Prostate gland (tissue), 2 donors: ENCODE data around the gene AP1G2. TPM values are rescaled to one million over a fixed set of nuclear protein-coding genes. Genes with fewer than 3 reads are reported as not detected.
A peak's percentile ranks its signal among the peaks of the same experiment; 100 is the strongest.

Experiments used
- DNase-seq: peaks from one replicate; pipeline ENCODE4 v3.0.0-alpha.2; 2019; ENCODE audit warnings: low spot score
- H3K27ac ChIP-seq, 2 donors: fragments of 200-600 bp; sonication (generic); 2 replicates each; pipeline ENCODE4 v1.5.1; 2017 to 2019
- H3K27me3 ChIP-seq: fragments of 200-600 bp; sonication (generic); replicated peaks from 2 replicates; pipeline ENCODE4 v1.5.1; 2019; ENCODE audit not compliant: insufficient read depth
- H3K36me3 ChIP-seq, 2 donors: fragments of 200-600 bp; sonication (generic); 1 replicate in 1 of 2; 2 replicates in 1 of 2; pipeline versions ENCODE4 v1.5.1 to v1.8.1; 2017 to 2019
- H3K4me1 ChIP-seq: fragments of 200-600 bp; sonication (generic); replicated peaks from 2 replicates; pipeline ENCODE4 v1.5.1; 2019
- H3K4me3 ChIP-seq, 2 donors: fragments of 200-600 bp; sonication (generic); 2 replicates each; pipeline ENCODE4 v1.5.1; 2017 to 2019
- H3K9me3 ChIP-seq: fragments of 200-600 bp; sonication (generic); 2 replicates; pipeline ENCODE4 v1.5.1; 2017
- POLR2A ChIP-seq: fragments of 450-650 bp; IDR thresholded peaks from one replicate; pipeline ENCODE4 v1.6.1; 2016; ENCODE audit warnings: antibody characterized with exemption, mild to moderate bottlenecking
- POLR2AphosphoS5 ChIP-seq: sonication (generic); formaldehyde crosslinking; IDR thresholded peaks from one replicate; pipeline ENCODE4 v1.6.1; 2017; ENCODE audit warnings: antibody characterized with exemption
- WGBS: methylation state at CpG from one replicate; pipeline ENCODE4 v1.1.5; 2018; 5-methylcytosine and 5-hydroxymethylcytosine counted together
- intact Hi-C: fragments of 100-400 bp; cut with DNase I; formaldehyde crosslinking; loops from one replicate; pipeline ENCODE4 v1.14.2; 2022
- total RNA-seq, 2 donors: library from RNA; depleted of rRNA; stranded (reverse); fragments of >200 nt; gene quantifications; one replicate each; pipeline ENCODE4 v1.1.0, GENCODE V29; 2016
- TF ChIP-seq, protein P1 (sequence below), 4 experiments: fragments of 200-600 bp in 2 of 4; fragments of 450-650 bp in 2 of 4; sonication (generic) in 2 of 4; IDR thresholded peaks; 1 replicate in 3 of 4; 2 replicates in 1 of 4; pipeline ENCODE4 v1.5.1; 2016 to 2019; ENCODE audit warnings: antibody characterized with exemption in 4 of 4, mild to moderate bottlenecking in 2 of 4, moderate library complexity in 2 of 4

AP1G2 gene
- total RNA-seq, 2 donors from 2014 or later = 95.3 to 134 TPM

DNA sequence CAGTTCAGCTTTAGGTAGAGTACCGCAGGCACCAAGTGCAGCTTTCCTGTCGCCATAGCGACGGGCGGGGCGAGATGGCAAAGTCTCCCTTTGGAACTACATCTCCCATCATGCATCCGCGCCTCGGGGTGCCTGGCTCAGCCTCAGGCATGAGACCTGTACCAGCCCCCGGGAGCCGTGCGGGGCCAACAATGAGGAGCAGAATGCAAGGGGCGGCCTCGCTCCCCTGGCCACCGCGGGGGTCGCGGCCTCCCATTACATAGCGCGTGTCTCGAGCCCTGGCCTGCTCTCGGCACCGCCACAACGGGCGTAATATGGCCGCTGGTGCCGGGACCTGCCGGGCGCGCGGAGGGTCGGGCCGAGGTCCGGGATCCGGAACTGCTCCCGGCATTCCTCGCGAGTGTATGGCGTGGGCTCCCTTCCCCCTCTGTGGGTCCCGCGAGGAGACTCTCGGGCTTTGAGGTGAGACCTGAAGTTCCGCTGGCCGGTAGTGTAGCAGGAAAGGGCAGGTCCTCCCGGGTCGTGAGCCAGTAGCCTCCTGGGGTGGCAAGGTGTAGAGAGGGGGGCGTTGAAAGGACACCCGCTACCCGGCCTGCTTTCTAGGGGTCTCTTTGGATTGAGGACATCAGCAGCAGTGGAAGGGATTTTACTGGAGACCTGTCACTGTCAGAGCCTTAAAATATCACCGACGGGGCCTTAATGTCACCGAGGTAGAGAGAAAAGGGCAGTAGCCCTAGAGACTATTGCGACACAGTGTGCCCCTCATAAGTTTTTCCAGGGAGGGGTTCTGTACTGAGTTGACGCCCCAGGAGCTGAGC is 11.5 kb downstream of the AP1G2 start, which contains the start of gene THTPA:
Gene THTPA (plus strand): TSS at position 390 of the 818 bp plus-strand sequence. CDS start 487 bp downstream, outside the sequence.
- Histone ChIP-seq H3K4me1 (peaks cover 6% of the 10 kb centered on the region), H3K4me3 (peak within 1 kb of the TSS; percentile 71 to 84), H3K9me3 (no peaks in the 10 kb centered on the region), H3K27ac (peak within 1 kb of the TSS; percentile 89 to 90), H3K36me3 (no peaks in the 10 kb centered on the region), H3K27me3 (no peaks in the 10 kb centered on the region)
- peak; percentile 93 for DNase-seq
- under 1% methylated on average over 49 of the region's 54 CpGs for WGBS
- TF ChIP-seq POLR2A (peak; percentile 41), POLR2AphosphoS5 (peak; percentile 86)
- TF ChIP-seq, protein P1, sequence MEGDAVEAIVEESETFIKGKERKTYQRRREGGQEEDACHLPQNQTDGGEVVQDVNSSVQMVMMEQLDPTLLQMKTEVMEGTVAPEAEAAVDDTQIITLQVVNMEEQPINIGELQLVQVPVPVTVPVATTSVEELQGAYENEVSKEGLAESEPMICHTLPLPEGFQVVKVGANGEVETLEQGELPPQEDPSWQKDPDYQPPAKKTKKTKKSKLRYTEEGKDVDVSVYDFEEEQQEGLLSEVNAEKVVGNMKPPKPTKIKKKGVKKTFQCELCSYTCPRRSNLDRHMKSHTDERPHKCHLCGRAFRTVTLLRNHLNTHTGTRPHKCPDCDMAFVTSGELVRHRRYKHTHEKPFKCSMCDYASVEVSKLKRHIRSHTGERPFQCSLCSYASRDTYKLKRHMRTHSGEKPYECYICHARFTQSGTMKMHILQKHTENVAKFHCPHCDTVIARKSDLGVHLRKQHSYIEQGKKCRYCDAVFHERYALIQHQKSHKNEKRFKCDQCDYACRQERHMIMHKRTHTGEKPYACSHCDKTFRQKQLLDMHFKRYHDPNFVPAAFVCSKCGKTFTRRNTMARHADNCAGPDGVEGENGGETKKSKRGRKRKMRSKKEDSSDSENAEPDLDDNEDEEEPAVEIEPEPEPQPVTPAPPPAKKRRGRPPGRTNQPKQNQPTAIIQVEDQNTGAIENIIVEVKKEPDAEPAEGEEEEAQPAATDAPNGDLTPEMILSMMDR (IDR thresholded peaks at IDR 0.05) = peak in 1 of 4 experiments; percentile 10
- intact Hi-C loops = no loop called here

DNA sequence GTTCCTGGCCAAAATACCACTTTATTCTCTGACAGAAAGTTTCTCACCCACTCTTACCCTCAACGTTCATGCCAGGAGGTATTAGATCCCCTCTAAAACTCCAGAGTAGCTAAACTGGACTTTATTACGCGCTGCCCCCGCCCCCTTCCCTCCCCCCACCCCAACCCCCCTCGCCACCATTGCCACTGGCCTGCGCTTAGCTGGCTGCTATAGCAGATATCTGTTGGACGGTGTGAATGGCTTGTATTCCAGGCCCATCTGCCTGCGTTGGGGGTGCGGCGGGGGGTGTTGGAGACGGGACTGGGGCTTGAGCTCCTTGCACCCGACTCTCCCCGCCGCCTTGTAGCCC is 12.1 kb downstream of the AP1G2 start:
- H3K4me3 ChIP-seq = peak overlapping the region; percentile 71 to 84
- peaks cover 6% of the 10 kb centered on the region for H3K4me1 ChIP-seq
- TF ChIP-seq POLR2AphosphoS5 (no peak), POLR2A (no peak)
- TF ChIP-seq, protein P1 (IDR thresholded peaks at IDR 0.05) = no peak
- WGBS = 4% methylated on average over 7 of the region's 14 CpGs
- no peak for DNase-seq
- no peaks in the 10 kb centered on the region for H3K27me3 ChIP-seq
- intact Hi-C loops = no loop called here
- H3K27ac ChIP-seq = peak overlapping the region; percentile 89 to 90
- H3K36me3 ChIP-seq = no peaks in the 10 kb centered on the region
- H3K9me3 ChIP-seq = no peaks in the 10 kb centered on the region

DNA sequence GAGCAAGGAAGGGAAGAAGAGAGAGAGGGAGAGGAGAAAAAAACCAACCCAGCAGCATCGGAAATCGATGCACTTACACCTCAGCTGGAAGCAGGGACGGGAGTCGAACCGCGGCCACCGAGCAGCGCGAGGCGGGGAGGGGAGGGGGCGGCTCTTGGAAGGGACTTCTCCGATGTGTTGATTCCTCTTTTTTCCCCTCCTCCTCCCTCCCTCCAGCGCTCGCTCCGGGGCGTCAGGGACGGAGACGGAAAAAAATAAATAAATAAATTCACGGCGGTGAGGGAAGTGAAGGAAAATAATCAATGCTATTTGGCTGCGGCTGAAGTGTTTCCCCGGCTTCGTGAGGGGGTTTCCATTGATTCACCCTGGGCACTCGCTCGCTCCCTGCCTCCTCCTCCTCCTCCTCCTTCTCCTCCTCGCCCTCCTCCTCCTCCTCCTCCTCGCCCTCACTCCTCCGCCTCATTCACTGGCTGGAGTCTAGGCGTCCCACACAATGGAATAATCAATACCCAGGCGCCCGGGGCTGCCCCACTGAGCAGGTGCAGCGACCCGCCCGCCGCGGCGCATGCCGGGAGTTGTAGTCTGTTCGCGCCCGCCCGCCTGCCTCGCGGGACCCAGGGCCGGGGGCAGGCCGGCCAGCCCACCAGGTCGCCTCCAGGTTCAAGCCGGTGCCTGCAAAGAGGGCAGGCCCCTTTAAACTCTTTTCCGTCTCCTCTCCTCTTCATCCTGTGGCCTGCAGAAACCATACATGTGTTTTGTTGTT is 16.1 kb downstream of the AP1G2 start, which contains the start of gene ZFHX2:
Gene ZFHX2 (minus strand): TSS at position 500 of the 763 bp plus-strand sequence. CDS start 16,440 bp downstream, outside the sequence.
- Histone ChIP-seq H3K4me1 (peaks cover under 1% of the 10 kb centered on the region), H3K36me3 (no peaks in the 10 kb centered on the region), H3K27ac (peak within 1 kb of the TSS; percentile 9 to 42), H3K9me3 (no peaks in the 10 kb centered on the region), H3K4me3 (peak within 1 kb of the TSS; percentile 36 to 45), H3K27me3 (no peaks in the 10 kb centered on the region)
- DNase-seq = peak; percentile 64
- under 1% methylated on average over 49 of the region's 49 CpGs for whole genome bisulfite sequencing
- intact Hi-C loops = no loop called here
- TF ChIP-seq POLR2AphosphoS5 (peak; percentile 59), POLR2A (no peak)
- TF ChIP-seq, protein P1 (IDR thresholded peaks at IDR 0.05) = no peak

DNA sequence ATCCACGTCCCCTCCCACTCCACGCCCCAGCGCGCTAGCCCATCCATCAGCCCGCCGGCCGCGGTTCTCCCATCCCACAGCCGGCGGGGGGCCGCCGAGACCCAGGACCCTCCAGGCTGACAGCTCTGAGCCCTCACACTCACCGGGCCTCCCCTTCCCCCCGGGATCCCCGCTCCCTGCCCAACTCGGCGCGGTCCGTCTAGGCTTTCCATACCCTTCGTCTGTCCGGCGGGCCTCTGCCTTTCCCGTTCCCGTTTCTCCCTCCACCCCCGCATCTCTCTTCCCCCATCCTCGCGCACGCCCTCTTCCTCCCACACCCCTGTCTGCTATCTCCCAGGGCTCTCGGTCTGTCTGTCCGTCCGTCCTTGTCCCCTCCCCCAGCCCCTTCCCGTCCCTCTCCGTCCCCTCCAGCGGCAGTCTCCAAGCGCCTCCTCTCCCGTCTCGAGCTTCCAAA is 16.8 kb downstream of the AP1G2 start:
- H3K27ac ChIP-seq = peak overlapping the region in 1 of 2 donors; percentile 1
- H3K36me3 ChIP-seq = no peaks in the 10 kb centered on the region
- no peaks in the 10 kb centered on the region for H3K27me3 ChIP-seq
- TF ChIP-seq, protein P1 (IDR thresholded peaks at IDR 0.05) = no peak
- TF ChIP-seq POLR2AphosphoS5 (no peak), POLR2A (no peak)
- no peaks in the 10 kb centered on the region for H3K9me3 ChIP-seq
- WGBS = under 1% methylated on average over 37 of the region's 37 CpGs
- no peak for DNase-seq
- H3K4me3 ChIP-seq = peak overlapping the region; percentile 36 to 45
- H3K4me1 ChIP-seq = no peaks in the 10 kb centered on the region
- intact Hi-C loops = no loop called here
